Loucy (cell line): ENCODE data around the gene IFI27L2.

Source experiments
- H2AFZ ChIP-seq: fragments of 200-600 bp; sonication (generic); 2 replicates; pipeline ENCODE4 v1.6.0; 2016; ENCODE audit warnings: antibody characterized with exemption, mild to moderate bottlenecking, low read length, moderate library complexity
- H3F3A ChIP-seq: fragments of 200-600 bp; 2 replicates; pipeline ENCODE4 v1.6.0; 2016; ENCODE audit warnings: antibody characterized with exemption, low read depth, mild to moderate bottlenecking
- H3K27me3 ChIP-seq: fragments of 200-600 bp; sonication (generic); 2 replicates; pipeline ENCODE4 v1.6.1; 2014; ENCODE audit warnings: low read length, mild to moderate bottlenecking; ENCODE audit not compliant: insufficient read depth, poor library complexity, severe bottlenecking
- H3K36me3 ChIP-seq: fragments of 200-600 bp; sonication (generic); 2 replicates; pipeline ENCODE4 v1.6.1; 2016; ENCODE audit warnings: low read length; ENCODE audit not compliant: insufficient read depth
- H3K4me1 ChIP-seq: fragments of 200-600 bp; sonication (generic); 2 replicates; pipeline ENCODE4 v1.5.1; 2014; ENCODE audit warnings: low read length, mild to moderate bottlenecking; ENCODE audit not compliant: insufficient read depth, poor library complexity, severe bottlenecking
- H3K4me2 ChIP-seq: fragments of 200-600 bp; sonication (generic); 2 replicates; pipeline ENCODE4 v1.6.0; 2014; ENCODE audit warnings: antibody characterized with exemption, low read length, low read depth, mild to moderate bottlenecking; ENCODE audit not compliant: poor library complexity, severe bottlenecking
- H3K4me3 ChIP-seq: fragments of 200-600 bp; sonication (generic); 2 replicates; pipeline ENCODE4 v1.5.1; 2014; ENCODE audit warnings: low read length, mild to moderate bottlenecking, mixed read lengths; ENCODE audit not compliant: poor library complexity, severe bottlenecking
- H3K79me2 ChIP-seq: fragments of 200-600 bp; sonication (generic); 2 replicates; pipeline ENCODE4 v1.6.1; 2014; ENCODE audit warnings: low read length; ENCODE audit not compliant: insufficient read depth
- H3K9ac ChIP-seq: fragments of 200-600 bp; sonication (generic); 2 replicates; pipeline ENCODE4 v1.6.0; 2014; ENCODE audit warnings: mild to moderate bottlenecking, low read depth, low read length, moderate library complexity; ENCODE audit not compliant: poor library complexity, severe bottlenecking
- H3K9me2 ChIP-seq: fragments of 200-600 bp; sonication (generic); replicated peaks from 2 replicates; pipeline ENCODE4 v1.6.1; 2016; ENCODE audit warnings: low read depth, low read length, mixed read lengths
- H3K9me3 ChIP-seq: fragments of 200-600 bp; sonication (generic); 2 replicates; pipeline ENCODE4 v1.6.1; 2014; ENCODE audit warnings: mild to moderate bottlenecking, antibody characterized with exemption, low read length, low read depth; ENCODE audit not compliant: insufficient read depth
- H4K20me1 ChIP-seq: fragments of 200-600 bp; sonication (generic); 2 replicates; pipeline ENCODE4 v1.6.0; 2014; ENCODE audit warnings: antibody characterized with exemption, low read length, mild to moderate bottlenecking; ENCODE audit not compliant: insufficient read depth, poor library complexity, severe bottlenecking
- CTCF ChIP-seq: fragments of 200-600 bp; sonication (generic); conservative IDR thresholded peaks from 2 replicates; pipeline ENCODE4 v1.5.1; 2014; ENCODE audit warnings: mild to moderate bottlenecking, antibody characterized with exemption, low read length
- EZH2phosphoT487 ChIP-seq: fragments of 200-600 bp; IDR thresholded peaks from 2 replicates; pipeline ENCODE4 v1.6.1; 2018; ENCODE audit warnings: antibody characterized with exemption, mild to moderate bottlenecking, moderate library complexity, borderline replicate concordance

The IFI27L2 gene

DNA sequence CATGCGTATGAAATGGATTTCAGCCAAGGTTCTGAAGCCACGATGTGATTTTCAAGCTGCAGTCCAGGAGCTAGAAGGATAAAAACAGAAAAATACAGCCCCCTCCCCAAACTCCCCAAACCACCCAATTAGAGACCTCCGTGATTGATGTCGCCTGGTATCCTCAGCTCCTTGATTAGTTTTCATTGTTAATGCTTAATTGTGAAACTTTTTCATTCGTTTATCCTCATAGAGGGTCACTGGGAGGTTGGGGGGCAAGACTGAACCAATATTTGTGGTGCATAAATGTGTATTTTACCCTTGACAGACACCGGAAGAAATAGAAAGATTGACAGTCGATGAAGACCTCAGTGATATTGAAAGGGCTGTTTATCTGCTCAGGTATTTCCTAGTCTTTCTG lies 46.3 kb upstream of the IFI27L2 start:
- peaks cover 9% of the 10 kb centered on the region for H3K4me1 ChIP-seq
- H3K36me3 ChIP-seq, result no peaks in the 10 kb centered on the region
- no peak overlapping the region for H3K4me2 ChIP-seq
- no peaks in the 10 kb centered on the region for H3K27me3 ChIP-seq
- H3K9me2 ChIP-seq, result no peaks in the 10 kb centered on the region
- H3K9me3 ChIP-seq, result no peaks in the 10 kb centered on the region
- peaks cover 2% of the 10 kb centered on the region; the same call in 1 of the 2 replicates for H3F3A ChIP-seq
- H3K9ac ChIP-seq, result no peak overlapping the region
- no peaks in the 10 kb centered on the region for H3K79me2 ChIP-seq
- H4K20me1 ChIP-seq, result no peaks in the 10 kb centered on the region
- no peak overlapping the region for H3K4me3 ChIP-seq
- H2AFZ ChIP-seq, result 0 out of 2 replicates have a peak overlapping the region, but pooled peaks have one; percentile 6
- TF ChIP-seq EZH2phosphoT487 (no peak), CTCF (no peak)

DNA sequence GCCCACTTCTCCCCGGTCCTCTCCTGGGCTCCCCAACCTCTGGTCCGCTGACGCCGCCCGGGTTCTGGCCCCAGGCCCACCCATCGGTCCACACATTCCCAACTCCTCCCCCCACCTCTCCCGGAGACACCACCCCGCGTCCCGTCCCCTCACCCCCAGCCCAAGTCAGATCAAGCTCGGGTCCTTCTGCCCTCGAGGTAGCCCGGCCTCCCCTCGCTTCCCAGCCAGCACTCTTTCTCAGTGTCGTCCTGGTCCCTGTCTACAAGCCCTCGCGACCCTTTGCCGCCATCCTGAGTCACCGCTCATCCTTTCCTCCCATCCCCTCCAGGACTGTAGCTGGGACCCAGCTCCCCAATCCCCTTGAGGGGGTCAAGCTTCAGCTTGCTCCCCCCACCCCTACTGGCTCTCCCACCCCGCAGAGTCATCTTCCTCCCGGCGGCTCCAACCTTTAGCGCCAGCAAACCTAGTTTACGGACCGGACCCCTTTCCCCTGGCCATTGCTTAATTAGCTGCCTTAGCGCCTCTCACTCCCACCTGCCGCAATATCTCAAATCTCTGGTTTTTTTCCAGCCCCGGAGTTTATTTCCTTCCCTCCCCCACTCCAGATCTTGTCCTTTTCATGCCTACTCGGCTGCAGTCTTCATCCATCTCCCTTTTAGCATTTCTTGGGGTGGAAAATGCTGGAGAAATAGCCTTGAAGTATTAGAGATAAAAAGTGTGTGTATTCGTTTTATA lies 45.8 kb upstream of the IFI27L2 start:
- TF ChIP-seq CTCF, result no peak
- no peak for TF ChIP-seq EZH2phosphoT487
- H3K9me3 ChIP-seq, result no peaks in the 10 kb centered on the region
- no peaks in the 10 kb centered on the region for H3K36me3 ChIP-seq
- H3K4me2 ChIP-seq, result no peak overlapping the region
- H4K20me1 ChIP-seq, result no peaks in the 10 kb centered on the region
- no peak overlapping the region for H2AFZ ChIP-seq
- H3K4me1 ChIP-seq, result peaks cover 9% of the 10 kb centered on the region
- H3K27me3 ChIP-seq, result no peaks in the 10 kb centered on the region
- no peaks in the 10 kb centered on the region for H3K79me2 ChIP-seq
- no peak overlapping the region for H3K9ac ChIP-seq
- H3K4me3 ChIP-seq, result no peak overlapping the region
- peaks cover 2% of the 10 kb centered on the region; the same call in 1 of the 2 replicates for H3F3A ChIP-seq
- H3K9me2 ChIP-seq, result no peaks in the 10 kb centered on the region

- H3K4me1 ChIP-seq, result peaks cover 9% of the 10 kb centered on the region
- peak overlapping the region; percentile 62 for H3K4me3 ChIP-seq
- no peaks in the 10 kb centered on the region for H3K79me2 ChIP-seq
- H3K9me3 ChIP-seq, result no peaks in the 10 kb centered on the region
- no peaks in the 10 kb centered on the region for H4K20me1 ChIP-seq
- H2AFZ ChIP-seq, result peak overlapping the region; percentile 56; the same call in 1 of the 2 replicates
- H3K9ac ChIP-seq, result no peak overlapping the region
- H3K4me2 ChIP-seq, result peak overlapping the region; percentile 50
- H3F3A ChIP-seq, result peaks cover 2% of the 10 kb centered on the region; the same call in 1 of the 2 replicates
- H3K9me2 ChIP-seq, result no peaks in the 10 kb centered on the region
- H3K27me3 ChIP-seq, result no peaks in the 10 kb centered on the region
- no peaks in the 10 kb centered on the region for H3K36me3 ChIP-seq
- TF ChIP-seq CTCF (no peak), EZH2phosphoT487 (no peak)
Observed at GRCh38 chr14:94174604-94175010, 45.2 kb upstream of the IFI27L2 start.
